WI38 (cell line): ENCODE results near the gene TAF5L.

Experiments
- H3K4me3 ChIP-seq: 2 replicates; pipeline ENCODE4 v1.5.1; 2011; ENCODE audit warnings: low read depth, mild to moderate bottlenecking, control low read depth, low read length
- CTCF ChIP-seq: IDR thresholded peaks from 2 replicates; pipeline ENCODE4 v1.5.1; 2012; ENCODE audit warnings: low read depth, mild to moderate bottlenecking, control low read depth, low read length

TAF5L gene

GRCh38 chr1:229625915-229626831, at the start of gene TAF5L, which contains the start of gene URB2:
Gene TAF5L, minus strand, starts transcription at chr1:229626122. Its CDS starts 11,640 bp downstream, at chr1:229614482.
Gene URB2, plus strand, starts transcription at chr1:229626247. Its CDS starts 1,387 bp downstream, at chr1:229627634.
- TF ChIP-seq CTCF: no peak
- peak within 1 kb of the TSS; percentile 90 for H3K4me3 ChIP-seq

DNA sequence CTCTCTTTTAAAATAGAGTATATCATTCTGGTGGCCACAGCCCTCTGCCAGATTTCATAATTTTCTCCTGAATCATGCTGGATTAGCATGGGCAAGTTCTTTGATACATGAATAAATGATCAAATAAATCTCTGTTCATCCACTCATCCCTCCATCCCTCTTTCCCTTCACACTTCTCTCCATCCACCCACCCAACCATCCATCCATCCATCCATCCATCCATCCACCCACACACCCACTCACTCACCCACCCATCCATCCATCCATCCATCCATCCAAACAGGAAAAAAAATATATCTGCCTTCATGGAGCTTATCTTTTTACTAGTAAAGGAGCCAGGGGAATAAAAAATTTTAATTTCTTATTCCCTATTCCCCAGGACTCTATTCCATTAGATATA, 49.5 kb upstream of the TAF5L start:
- no peak for TF ChIP-seq CTCF
- no peak overlapping the region for H3K4me3 ChIP-seq

- no peak for TF ChIP-seq CTCF
- no peak overlapping the region for H3K4me3 ChIP-seq
Observed at GRCh38 chr1:229674042-229674441, 48.1 kb upstream of the TAF5L start.

- H3K4me3 ChIP-seq: no peak overlapping the region
- TF ChIP-seq CTCF: no peak
Observed at GRCh38 chr1:229672246-229672645, 46.3 kb upstream of the TAF5L start.

- no peak for TF ChIP-seq CTCF
- H3K4me3 ChIP-seq: no peak overlapping the region
Observed at GRCh38 chr1:229671310-229671709, 45.4 kb upstream of the TAF5L start.

DNA sequence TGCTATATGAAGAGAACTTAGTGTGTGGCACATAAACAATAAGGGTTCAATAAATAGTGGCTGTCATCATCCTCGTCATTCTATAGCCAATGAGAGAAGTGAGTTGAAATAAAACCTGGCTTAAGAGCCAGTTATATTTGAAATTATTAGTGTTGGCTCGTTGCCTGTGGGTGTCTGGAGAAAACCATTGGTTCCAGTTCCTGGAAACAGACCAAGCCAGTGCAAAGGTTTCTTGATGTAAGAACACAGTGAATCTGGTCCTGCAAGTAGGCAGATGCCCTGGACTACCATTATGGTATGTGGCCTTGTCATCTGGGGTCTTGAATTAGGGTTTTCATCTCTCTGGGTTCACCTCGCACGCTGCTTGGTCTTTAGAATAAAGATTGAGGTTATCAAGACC, 43.4 kb upstream of the TAF5L start:
- no peak for TF ChIP-seq CTCF
- no peak overlapping the region for H3K4me3 ChIP-seq

- TF ChIP-seq CTCF: no peak
- no peak overlapping the region for H3K4me3 ChIP-seq
Observed at GRCh38 chr1:229666585-229666984, 40.7 kb upstream of the TAF5L start.
